NCI-H2227 (cell line): ENCODE results near the gene TTC36.
A peak's percentile ranks its signal among the peaks of the same experiment; 100 is the strongest.
"Not testable (repeated sequence)": the region's sequence is repeated elsewhere in the genome, so short reads cannot be mapped to it uniquely, and the experiment has no call there.

Source experiments
- DNase-seq: peaks from one replicate; lab custom pipeline; 2025; ENCODE audit not compliant: unreplicated experiment; lab: John Stamatoyannopoulos, UW

Gene TTC36, protein sequence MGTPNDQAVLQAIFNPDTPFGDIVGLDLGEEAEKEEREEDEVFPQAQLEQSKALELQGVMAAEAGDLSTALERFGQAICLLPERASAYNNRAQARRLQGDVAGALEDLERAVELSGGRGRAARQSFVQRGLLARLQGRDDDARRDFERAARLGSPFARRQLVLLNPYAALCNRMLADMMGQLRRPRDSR

DNA sequence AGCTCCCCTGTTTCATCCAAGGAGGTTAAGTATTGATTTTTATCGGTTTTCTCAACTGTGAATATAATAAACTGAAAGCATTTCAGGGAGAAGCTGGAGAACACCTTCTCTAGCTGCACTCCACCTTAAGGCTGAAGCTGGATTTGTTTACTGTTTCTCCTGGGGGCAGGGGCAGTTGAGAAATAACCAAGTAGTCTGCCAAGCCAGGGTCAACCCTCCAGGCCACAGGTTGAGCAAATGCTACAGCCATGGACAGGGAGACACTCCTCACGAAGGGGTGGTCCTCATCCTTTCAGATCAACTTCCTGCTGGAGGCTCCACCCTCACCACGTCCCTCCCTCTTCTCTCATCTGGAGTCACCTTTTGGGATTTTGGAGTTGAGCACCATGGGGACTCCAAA lies at the start of gene TTC36:
Gene TTC36 (plus strand): TSS at position 366 of the 400 bp plus-strand sequence. CDS start 21 bp downstream, at position 387.
- no peak for DNase-seq

DNA sequence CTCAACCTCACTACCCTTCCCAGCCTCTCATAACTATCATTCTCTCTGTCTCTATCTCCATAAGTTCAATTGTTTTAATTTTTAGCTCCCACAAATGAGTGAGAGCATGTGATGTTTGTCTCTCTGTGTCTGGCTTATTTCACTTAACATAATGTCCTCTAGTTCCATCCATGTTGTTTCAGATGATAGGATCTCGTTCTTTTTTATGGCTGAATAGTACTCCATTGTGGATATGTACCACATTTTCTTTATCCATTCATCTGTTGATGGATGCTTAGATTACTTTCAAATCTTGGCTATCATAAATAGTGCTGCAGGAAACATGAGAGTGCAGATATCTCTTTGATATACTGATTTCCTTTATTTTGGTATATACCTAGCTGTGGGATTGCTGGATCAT lies 46.0 kb upstream of the TTC36 start:
- not testable (repeated sequence) for DNase-seq

DNA sequence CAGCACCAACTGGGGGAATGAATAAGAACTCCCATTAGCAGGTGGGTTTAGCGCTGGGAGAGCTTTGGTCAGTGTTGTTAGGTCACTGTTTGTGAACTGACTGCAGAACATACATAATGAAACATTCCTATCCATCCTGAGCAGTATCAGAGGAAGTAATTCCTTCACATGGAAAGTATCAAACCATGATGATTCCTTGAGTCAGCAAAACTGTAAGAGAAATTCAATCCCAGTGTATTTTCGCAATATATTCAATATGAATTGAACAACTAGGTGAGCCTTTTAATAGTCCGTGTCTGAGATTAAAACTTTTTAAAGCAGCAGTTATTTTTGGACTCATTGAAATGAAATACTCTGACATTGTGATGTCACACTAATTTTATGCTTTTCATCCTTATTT lies 42.9 kb upstream of the TTC36 start:
- no peak for DNase-seq

DNA sequence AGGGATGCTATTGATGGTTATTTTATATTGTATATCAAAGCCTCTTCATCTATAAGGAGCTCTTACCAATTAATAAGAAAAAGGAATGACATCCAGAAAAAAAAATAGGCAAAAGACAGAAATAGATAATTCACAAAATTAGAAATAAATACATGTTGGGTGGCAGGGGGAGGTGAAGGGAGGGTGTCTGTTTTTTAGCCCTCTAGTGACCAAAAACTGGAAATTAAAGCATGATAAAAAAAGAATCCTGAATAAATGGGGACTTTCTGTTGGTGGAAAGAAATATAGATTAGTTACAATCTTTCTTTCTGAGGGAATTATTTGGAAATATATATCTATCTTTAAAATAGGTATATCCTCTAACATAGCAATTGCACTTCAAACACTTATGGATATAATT lies 42.0 kb upstream of the TTC36 start:
- no peak for DNase-seq

DNA sequence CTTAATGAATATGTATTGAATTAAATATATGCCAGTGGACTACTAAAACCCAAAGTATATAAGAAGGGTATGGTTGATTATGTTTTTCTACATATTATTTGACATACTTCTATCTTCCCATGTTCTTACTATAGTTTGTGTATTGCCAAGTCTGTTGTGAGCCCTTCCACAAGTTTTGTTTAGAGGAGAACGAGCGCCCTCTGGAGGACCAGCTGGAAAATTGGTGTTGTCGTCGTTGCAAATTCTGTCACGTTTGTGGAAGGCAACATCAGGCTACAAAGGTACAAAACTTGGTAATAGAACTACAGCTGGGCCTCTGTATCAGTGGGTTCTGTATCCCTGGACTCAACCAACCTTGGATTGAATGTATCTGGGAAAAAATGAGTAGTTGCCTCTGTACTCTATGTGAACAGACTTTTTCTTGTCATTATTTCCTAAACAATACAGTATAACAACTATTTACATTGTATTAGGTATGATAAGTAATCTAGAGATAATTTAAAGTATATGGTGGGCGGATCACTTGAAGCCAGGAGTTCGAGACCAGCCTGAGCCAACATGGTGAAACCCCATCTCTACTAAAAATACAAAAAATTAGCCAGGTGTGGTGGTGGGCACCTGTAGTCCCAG lies 38.7 kb upstream of the TTC36 start:
- DNase-seq: peak; percentile 59

DNA sequence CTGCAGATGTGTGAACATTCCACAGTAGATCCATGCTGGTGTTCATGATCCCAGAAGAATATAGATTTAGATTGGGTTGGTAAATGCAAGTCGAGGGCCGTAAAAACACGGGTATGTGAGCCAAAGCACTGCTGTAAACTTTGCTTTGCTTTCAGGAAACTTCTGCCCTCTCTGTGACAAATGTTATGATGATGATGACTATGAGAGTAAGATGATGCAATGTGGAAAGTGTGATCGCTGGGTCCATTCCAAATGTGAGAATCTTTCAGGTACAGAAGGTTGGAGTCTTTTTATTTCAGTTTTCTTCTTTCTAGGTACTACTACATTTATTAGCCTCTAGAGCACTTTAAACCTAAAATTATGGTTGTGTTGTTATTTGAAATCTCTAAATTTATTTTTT lies 36.2 kb upstream of the TTC36 start:
- no peak for DNase-seq

DNA sequence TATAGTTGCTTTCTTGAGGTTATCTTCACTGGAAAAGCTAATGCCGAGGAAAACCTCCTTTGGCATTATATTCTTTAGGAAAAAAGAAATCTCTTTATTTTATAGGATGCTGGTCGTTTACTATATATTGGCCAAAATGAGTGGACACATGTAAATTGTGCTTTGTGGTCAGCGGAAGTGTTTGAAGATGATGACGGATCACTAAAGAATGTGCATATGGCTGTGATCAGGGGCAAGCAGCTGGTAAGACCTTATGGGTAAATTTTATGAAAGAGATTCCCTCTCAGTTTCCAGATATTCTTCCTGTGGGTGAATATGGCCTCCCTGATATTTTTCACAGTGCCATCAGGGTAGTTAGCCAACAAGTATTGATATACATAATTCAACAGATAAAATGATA lies 29.4 kb upstream of the TTC36 start:
- DNase-seq: no peak

DNA sequence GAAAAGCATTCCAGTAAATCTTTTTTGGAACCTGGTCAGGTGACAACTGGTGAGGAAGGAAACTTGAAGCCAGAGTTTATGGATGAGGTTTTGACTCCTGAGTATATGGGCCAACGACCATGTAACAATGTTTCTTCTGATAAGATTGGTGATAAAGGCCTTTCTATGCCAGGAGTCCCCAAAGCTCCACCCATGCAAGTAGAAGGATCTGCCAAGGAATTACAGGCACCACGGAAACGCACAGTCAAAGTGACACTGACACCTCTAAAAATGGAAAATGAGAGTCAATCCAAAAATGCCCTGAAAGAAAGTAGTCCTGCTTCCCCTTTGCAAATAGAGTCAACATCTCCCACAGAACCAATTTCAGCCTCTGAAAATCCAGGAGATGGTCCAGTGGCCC lies 24.1 kb upstream of the TTC36 start:
- no peak for DNase-seq

DNA sequence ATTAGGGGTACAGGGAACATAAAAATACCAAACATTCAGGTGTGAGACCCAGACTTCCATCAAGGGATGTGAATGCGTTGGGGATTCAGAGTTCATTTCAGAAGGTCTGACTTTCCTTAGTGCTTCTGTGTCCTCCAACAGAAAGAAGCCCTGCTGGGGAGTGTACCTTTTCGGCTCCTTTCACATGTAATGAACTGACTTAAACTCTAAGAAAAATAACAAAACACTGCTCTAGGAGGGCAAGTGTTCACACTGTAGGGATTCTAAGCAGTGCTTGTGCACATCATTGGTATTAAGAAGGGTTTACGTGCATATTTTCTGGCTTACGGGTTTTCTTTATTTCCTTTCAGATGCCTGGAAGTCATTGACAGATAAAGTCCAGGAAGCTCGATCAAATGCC lies 15.7 kb upstream of the TTC36 start:
- no peak for DNase-seq

DNA sequence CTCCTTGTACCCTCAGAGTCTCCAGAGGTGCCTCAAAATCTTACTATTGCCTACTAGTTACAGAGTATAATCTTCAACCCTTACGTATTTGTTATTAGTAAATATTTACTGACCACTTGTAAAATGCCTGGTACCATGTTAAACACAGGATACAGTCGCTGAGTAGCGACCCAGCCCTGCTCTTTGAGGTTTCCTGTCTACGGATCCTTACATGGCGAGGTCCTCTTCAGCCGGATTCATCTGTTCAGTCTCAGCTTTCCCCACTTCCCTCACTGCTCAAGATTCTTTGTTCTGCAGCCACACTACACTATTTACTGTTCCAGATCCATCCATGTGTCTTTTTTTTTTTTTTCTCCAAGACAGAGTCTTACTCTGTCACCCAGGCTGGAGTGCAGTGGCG lies 13.2 kb upstream of the TTC36 start:
- no peak for DNase-seq

DNA sequence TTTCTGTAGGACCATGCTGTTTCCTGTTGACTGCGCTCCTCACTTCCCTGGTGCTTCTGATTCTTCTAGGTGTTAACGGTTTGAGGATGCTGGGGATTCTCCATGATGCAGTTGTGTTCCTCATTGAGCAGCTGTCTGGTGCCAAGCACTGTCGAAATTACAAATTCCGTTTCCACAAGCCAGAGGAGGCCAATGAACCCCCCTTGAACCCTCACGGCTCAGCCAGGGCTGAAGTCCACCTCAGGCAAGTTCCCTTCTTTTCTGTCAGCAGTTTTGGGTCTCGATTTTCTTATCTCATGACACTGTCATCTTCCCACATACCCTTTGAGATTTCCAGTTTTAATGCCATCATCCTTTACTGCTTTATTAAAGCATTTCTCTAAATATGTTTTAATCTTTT lies 7.7 kb upstream of the TTC36 start:
- no peak for DNase-seq

DNA sequence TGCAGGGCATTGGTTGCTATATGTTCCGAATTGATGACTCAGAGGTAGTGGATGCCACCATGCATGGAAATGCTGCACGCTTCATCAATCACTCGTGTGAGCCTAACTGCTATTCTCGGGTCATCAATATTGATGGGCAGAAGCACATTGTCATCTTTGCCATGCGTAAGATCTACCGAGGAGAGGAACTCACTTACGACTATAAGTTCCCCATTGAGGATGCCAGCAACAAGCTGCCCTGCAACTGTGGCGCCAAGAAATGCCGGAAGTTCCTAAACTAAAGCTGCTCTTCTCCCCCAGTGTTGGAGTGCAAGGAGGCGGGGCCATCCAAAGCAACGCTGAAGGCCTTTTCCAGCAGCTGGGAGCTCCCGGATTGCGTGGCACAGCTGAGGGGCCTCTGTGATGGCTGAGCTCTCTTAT lies 5.4 kb upstream of the TTC36 start:
- no peak for DNase-seq

DNA sequence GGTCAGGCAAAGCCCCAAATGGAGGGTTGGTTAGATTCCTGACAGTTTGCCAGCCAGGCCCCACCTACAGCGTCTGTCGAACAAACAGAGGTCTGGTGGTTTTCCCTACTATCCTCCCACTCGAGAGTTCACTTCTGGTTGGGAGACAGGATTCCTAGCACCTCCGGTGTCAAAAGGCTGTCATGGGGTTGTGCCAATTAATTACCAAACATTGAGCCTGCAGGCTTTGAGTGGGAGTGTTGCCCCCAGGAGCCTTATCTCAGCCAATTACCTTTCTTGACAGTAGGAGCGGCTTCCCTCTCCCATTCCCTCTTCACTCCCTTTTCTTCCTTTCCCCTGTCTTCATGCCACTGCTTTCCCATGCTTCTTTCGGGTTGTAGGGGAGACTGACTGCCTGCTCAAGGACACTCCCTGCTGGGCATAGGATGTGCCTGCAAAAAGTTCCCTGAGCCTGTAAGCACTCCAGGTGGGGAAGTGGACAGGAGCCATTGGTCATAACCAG lies 4.7 kb upstream of the TTC36 start:
- peak; percentile 14 for DNase-seq

DNA sequence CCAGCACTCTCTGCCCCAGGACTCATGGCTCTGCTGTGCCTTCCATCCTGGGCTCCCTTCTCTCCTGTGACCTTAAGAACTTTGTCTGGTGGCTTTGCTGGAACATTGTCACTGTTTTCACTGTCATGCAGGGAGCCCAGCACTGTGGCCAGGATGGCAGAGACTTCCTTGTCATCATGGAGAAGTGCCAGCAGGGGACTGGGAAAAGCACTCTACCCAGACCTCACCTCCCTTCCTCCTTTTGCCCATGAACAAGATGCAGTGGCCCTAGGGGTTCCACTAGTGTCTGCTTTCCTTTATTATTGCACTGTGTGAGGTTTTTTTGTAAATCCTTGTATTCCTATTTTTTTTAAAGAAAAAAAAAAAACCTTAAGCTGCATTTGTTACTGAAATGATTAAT lies 2.9 kb upstream of the TTC36 start:
- no peak for DNase-seq

DNA sequence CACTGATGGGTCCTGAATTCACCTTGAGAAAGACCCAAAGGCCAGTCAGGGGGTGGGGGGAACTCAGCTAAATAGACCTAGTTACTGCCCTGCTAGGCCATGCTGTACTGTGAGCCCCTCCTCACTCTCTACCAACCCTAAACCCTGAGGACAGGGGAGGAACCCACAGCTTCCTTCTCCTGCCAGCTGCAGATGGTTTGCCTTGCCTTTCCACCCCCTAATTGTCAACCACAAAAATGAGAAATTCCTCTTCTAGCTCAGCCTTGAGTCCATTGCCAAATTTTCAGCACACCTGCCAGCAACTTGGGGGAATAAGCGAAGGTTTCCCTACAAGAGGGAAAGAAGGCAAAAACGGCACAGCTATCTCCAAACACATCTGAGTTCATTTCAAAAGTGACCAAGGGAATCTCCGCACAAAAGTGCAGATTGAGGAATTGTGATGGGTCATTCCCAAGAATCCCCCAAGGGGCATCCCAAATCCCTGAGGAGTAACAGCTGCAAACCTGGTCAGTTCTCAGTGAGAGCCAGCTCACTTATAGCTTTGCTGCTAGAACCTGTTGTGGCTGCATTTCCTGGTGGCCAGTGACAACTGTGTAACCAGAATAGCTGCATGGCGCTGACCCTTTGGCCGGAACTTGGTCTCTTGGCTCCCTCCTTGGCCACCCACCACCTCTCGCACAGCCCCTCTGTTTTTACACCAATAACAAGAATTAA lies 2.4 kb upstream of the TTC36 start:
- DNase-seq: no peak

DNA sequence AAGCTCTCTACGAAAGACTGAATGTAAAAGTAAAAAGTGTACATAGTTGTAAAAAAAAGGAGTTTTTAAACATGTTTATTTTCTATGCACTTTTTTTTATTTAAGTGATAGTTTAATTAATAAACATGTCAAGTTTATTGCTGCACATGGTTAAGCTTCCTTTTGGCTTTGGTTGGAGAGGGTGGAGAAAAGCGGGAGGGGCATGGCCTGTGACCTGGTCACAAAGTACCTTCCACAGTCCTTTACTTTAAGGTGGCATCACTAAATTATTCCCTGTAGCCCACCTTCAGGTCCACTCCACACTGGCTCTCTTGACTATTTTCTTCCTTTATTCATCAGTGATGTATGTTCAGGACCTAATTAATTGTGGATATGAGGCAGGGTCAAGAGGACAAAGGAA lies 586 bp upstream of the TTC36 start:
- DNase-seq: no peak

DNA sequence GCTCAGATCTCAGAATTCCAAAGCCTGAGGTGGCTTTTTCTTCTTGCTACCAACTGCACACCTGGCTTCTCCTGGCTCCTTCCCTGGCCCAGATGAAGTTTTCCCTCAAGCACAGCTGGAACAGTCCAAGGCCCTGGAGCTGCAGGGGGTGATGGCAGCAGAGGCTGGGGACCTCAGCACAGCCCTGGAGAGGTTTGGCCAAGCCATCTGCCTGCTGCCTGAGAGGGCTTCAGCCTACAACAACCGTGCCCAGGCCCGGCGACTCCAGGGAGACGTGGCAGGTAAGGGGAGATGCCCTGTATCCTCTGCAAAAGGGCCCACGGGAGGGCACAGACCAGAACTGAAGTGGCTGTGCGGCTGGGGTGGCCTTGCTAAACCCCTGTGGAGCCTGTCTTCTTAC lies 1.2 kb downstream of the TTC36 start:
- no peak for DNase-seq

DNA sequence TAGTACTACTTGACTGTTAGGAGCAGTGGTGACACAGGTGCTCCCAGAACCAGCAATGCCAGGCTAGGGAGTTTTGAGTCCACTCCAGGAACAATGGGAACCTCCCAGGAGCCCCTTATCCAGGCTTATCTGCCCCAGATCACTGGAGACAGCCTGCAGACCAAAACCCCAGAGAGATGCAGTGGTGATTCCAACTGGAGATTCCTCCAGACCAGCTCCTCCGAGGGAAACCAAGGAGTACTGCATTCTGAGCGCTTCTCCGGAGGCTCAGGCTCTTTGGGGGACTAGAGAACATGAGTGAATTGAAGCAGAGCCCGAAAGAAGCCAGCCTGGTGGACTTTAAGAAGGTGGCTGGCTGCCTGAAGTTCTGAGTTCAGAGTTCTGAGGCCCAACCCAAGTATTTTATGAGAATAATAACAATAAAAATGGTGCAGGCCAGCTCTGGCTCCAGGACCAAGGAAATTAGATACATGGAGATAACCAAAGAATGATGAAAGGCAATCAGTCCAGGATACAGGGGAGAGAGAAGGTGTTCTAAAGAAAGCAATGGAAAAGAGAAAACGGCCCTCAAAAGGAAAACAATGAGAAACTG lies 2.4 kb downstream of the TTC36 start:
- DNase-seq: no peak

DNA sequence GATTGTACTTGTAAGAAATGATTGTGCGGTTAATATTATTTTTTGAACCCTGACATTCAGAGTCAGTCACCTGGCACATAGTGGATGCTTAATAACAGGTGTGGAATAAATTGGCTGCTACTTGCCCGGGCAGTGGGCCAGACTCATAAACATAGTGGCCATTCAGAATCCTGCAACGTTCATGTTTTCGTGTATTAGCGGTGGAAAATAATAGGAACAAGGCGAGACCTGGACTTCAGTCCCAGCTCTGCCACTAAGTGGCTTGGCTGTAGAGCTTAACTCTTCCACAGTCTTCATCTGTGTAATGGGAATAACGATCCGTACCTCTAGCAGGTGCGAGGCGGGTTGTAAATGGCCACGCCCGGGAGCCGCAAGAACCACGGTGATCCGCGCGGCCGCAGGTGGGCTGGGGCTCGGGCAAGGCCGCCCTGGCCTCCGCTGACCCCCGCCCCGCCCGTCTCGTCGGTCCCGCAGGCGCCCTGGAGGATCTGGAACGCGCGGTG lies 3.0 kb downstream of the TTC36 start:
- peak; percentile 57 for DNase-seq

DNA sequence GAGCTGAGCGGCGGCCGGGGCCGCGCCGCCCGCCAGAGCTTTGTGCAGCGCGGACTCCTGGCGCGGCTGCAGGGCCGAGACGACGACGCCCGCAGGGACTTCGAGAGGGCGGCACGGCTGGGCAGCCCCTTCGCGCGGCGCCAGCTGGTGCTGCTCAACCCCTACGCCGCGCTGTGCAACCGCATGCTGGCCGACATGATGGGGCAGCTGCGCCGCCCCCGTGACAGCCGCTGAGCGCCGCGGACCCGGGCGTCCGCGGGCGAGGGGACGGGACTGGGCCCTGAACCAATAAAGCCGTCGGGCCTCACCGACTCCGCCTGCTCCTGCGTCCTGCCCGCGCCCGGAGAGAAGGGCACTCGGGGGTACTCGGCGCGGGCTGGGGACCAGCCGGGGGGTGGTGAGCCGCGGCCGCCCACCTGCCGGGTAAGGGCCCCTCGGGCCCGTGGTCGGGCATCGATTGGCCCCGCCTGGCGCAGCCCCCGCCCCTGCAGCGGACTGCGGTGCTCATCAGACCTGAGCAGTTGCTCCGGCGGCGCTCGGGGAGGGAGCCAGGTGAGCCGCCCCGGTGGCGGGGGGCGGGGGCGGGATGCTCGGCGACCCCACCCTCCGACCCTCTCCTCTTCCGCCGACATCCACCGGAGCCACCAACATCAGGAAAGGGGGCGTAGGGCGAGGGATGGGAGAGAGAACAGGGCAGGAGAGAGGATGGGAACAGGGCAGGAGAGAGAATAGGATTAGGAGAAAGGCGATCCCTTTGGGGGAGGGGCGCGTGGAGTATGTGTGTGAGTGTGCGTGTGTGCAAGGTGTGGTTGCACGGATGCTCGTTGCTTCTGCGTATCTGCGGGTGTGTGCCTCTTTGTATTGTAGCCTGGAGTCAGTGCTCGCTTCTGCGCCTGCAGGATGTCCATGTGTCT lies 3.7 kb downstream of the TTC36 start, which contains the start of gene TMEM25:
Gene TMEM25 (plus strand): TSS at position 510 of the 914 bp plus-strand sequence. CDS start 610 bp downstream, outside the sequence.
- peak; percentile 77 for DNase-seq
